ENCODE measurements around the gene DPEP1.

Gene DPEP1

DNA sequence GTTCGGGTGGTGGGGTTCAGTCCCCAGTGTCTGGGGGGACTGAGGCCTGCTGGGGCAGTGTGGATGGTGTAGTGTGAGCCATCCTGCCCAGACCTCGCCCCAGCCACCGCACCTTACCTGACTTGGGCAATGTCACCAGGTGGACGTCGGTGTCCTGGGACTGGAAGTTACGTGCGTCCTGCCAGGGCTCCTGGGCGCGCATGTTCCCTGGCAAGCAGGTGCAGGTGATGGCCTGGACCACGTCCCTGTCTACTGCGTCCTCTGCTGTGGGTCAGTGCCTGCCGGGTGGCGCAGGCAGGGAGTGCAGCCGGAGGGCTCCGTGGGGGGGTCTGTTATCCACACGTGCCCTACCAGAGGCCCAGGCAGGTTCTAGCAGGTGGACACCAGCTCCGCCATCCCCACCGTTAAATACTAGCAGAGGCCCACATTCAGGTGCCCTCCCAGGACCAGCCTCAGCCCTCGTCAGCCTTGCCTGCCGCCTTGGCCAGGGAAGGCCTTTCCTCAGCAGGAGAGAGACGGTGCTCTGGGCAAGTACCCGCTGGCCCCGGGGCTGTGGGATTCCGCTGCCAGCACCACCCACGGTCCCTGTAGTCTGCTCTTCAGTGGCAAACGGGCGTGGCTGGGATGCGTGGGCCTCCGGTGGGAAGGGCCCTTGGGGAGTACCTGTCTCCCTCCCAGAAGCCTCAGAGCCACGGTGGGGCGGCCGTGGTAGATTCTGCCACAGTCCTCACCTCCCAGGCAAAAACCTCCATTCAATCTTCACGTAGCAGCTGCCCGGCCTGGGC lies 8.1 kb upstream of the DPEP1 start:
- Histone ChIP-seq H3K4me2 (ENCODE audit: low read depth, low read length, poor library complexity, severe bottlenecking) (no peak overlapping the region), H3K27me3 (ENCODE audit: insufficient read depth, low read length, poor library complexity, severe bottlenecking) (no peaks in the 10 kb centered on the region), H3K9ac (ENCODE audit: low read depth, low read length, poor library complexity, severe bottlenecking) (no peak overlapping the region), H3K9me2 (replicated peaks; ENCODE audit: low read depth, low read length) (no peaks in the 10 kb centered on the region), H3K9me3 (ENCODE audit: insufficient read depth, low read depth, low read length) (no peaks in the 10 kb centered on the region), H3K4me1 (ENCODE audit: insufficient read depth, low read length, poor library complexity, severe bottlenecking) (peaks cover 7% of the 10 kb centered on the region), H3F3A (ENCODE audit: low read depth) (no peaks in the 10 kb centered on the region), H3K79me2 (ENCODE audit: insufficient read depth, low read length) (no peaks in the 10 kb centered on the region), H3K36me3 (ENCODE audit: insufficient read depth, low read length) (no peaks in the 10 kb centered on the region), H3K4me3 (ENCODE audit: low read length, poor library complexity, severe bottlenecking) (no peak overlapping the region), H2AFZ (ENCODE audit: low read length) (no peak overlapping the region), H4K20me1 (ENCODE audit: insufficient read depth, low read length, poor library complexity, severe bottlenecking) (no peaks in the 10 kb centered on the region)
- no peak for TF ChIP-seq EZH2phosphoT487 (IDR thresholded peaks at IDR 0.05; ENCODE audit: borderline replicate concordance)
- TF ChIP-seq, protein P1, sequence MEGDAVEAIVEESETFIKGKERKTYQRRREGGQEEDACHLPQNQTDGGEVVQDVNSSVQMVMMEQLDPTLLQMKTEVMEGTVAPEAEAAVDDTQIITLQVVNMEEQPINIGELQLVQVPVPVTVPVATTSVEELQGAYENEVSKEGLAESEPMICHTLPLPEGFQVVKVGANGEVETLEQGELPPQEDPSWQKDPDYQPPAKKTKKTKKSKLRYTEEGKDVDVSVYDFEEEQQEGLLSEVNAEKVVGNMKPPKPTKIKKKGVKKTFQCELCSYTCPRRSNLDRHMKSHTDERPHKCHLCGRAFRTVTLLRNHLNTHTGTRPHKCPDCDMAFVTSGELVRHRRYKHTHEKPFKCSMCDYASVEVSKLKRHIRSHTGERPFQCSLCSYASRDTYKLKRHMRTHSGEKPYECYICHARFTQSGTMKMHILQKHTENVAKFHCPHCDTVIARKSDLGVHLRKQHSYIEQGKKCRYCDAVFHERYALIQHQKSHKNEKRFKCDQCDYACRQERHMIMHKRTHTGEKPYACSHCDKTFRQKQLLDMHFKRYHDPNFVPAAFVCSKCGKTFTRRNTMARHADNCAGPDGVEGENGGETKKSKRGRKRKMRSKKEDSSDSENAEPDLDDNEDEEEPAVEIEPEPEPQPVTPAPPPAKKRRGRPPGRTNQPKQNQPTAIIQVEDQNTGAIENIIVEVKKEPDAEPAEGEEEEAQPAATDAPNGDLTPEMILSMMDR (conservative IDR thresholded peaks at IDR 0.05; ENCODE audit: low read length): no peak

DNA sequence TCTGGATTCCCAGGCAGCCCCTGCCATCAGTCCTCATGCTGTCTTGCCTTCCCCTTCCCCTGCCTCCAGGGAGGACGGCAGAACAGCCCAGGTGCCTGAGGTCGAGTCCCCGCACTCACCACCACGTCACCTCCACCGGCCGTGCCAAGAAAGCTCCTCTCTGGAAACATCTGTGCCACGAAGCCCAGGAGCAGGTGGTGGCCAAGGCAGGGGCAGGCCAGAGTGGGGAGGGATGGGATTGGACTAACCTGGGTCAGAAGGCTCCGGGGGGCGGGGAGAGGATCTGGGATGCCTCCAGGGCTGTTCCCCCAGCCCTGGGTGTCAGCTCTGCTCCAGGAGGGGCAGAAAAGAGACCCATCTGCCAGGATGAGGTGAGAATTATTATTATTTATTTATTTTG lies 7.4 kb upstream of the DPEP1 start:
- Histone ChIP-seq H2AFZ (ENCODE audit: low read length) (no peak overlapping the region), H3K36me3 (ENCODE audit: insufficient read depth, low read length) (no peaks in the 10 kb centered on the region), H4K20me1 (ENCODE audit: insufficient read depth, low read length, poor library complexity, severe bottlenecking) (no peaks in the 10 kb centered on the region), H3K9ac (ENCODE audit: low read depth, low read length, poor library complexity, severe bottlenecking) (no peak overlapping the region), H3K9me3 (ENCODE audit: insufficient read depth, low read depth, low read length) (no peaks in the 10 kb centered on the region), H3K27me3 (ENCODE audit: insufficient read depth, low read length, poor library complexity, severe bottlenecking) (no peaks in the 10 kb centered on the region), H3K4me1 (ENCODE audit: insufficient read depth, low read length, poor library complexity, severe bottlenecking) (peaks cover 7% of the 10 kb centered on the region), H3K79me2 (ENCODE audit: insufficient read depth, low read length) (no peaks in the 10 kb centered on the region), H3K4me2 (ENCODE audit: low read depth, low read length, poor library complexity, severe bottlenecking) (no peak overlapping the region), H3F3A (ENCODE audit: low read depth) (no peaks in the 10 kb centered on the region), H3K9me2 (replicated peaks; ENCODE audit: low read depth, low read length) (no peaks in the 10 kb centered on the region), H3K4me3 (ENCODE audit: low read length, poor library complexity, severe bottlenecking) (no peak overlapping the region)
- TF ChIP-seq, protein P1 (conservative IDR thresholded peaks at IDR 0.05; ENCODE audit: low read length): no peak
- no peak for TF ChIP-seq EZH2phosphoT487 (IDR thresholded peaks at IDR 0.05; ENCODE audit: borderline replicate concordance)

DNA sequence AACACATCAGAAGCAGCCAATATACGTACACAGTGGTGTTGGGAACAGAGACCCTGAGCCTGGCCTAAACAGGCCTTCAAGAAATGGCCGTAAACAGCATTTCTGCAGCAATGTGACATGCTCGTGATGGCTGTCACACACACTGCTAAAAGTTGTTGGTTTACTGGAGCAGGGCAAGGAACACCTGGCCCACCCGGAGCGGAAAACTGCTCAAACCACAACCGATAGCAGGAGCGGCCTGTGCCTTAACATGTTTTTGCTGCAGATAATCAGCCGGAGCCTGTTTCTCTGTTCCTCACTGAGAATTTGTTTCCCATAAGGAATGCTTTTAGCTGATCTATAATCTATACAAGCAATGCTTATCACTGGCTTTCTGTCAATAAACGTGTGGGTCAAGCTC lies 6.0 kb upstream of the DPEP1 start:
- H2AFZ ChIP-seq (ENCODE audit: low read length): no peak overlapping the region
- no peaks in the 10 kb centered on the region for H3K9me3 ChIP-seq (ENCODE audit: insufficient read depth, low read depth, low read length)
- no peak overlapping the region for H3K4me3 ChIP-seq (ENCODE audit: low read length, poor library complexity, severe bottlenecking)
- no peak overlapping the region for H3K4me2 ChIP-seq (ENCODE audit: low read depth, low read length, poor library complexity, severe bottlenecking)
- H3K36me3 ChIP-seq (ENCODE audit: insufficient read depth, low read length): no peaks in the 10 kb centered on the region
- H3K27me3 ChIP-seq (ENCODE audit: insufficient read depth, low read length, poor library complexity, severe bottlenecking): no peaks in the 10 kb centered on the region
- no peak for TF ChIP-seq EZH2phosphoT487 (IDR thresholded peaks at IDR 0.05; ENCODE audit: borderline replicate concordance)
- TF ChIP-seq, protein P1 (conservative IDR thresholded peaks at IDR 0.05; ENCODE audit: low read length): no peak
- peaks cover 3% of the 10 kb centered on the region for H3K4me1 ChIP-seq (ENCODE audit: insufficient read depth, low read length, poor library complexity, severe bottlenecking)
- no peaks in the 10 kb centered on the region for H3K9me2 ChIP-seq (replicated peaks; ENCODE audit: low read depth, low read length)
- no peaks in the 10 kb centered on the region for H4K20me1 ChIP-seq (ENCODE audit: insufficient read depth, low read length, poor library complexity, severe bottlenecking)
- H3K9ac ChIP-seq (ENCODE audit: low read depth, low read length, poor library complexity, severe bottlenecking): no peak overlapping the region
- no peaks in the 10 kb centered on the region for H3F3A ChIP-seq (ENCODE audit: low read depth)
- no peaks in the 10 kb centered on the region for H3K79me2 ChIP-seq (ENCODE audit: insufficient read depth, low read length)
